Central memory CD8-positive, alpha-beta T cell (primary cell): Measurements from ENCODE around the gene PAFAH1B1.
"Not testable (repeated sequence)": the region's sequence is repeated elsewhere in the genome, so short reads cannot be mapped to it uniquely, and the experiment has no call there.

Experiments
- ATAC-seq: fragments of 150-1000 bp; cut with Tn5 transposase; replicated peaks from 2 replicates; pipeline ENCODE4 v1.10.0; 2022; ENCODE audit warnings: mild to moderate bottlenecking, moderate FRiP score, moderate number of reproducible peaks; ENCODE audit not compliant: poor library complexity, severe bottlenecking; ENCODE audit errors: extremely low read depth
- DNase-seq, 2 donors: peaks; one replicate each; pipeline ENCODE4 v3.0.0; 2021; ENCODE audit warnings: low spot score in 2 of 2
- H3K27ac Mint-ChIP-seq: one replicate; pipeline ENCODE4 v1.8.0; 2022; ENCODE audit warnings: low read depth, mild to moderate bottlenecking, moderate library complexity, mixed read lengths
- H3K27me3 Mint-ChIP-seq: one replicate; pipeline ENCODE4 v1.8.0; 2022; ENCODE audit warnings: mixed read lengths
- H3K36me3 Mint-ChIP-seq: one replicate; pipeline ENCODE4 v1.8.0; 2022; ENCODE audit warnings: mild to moderate bottlenecking, moderate library complexity, mixed read lengths; ENCODE audit not compliant: insufficient read depth
- H3K4me1 Mint-ChIP-seq: one replicate; pipeline ENCODE4 v1.8.0; 2022; ENCODE audit warnings: mixed read lengths
- H3K4me3 Mint-ChIP-seq: one replicate; pipeline ENCODE4 v1.8.0; 2022; ENCODE audit warnings: mild to moderate bottlenecking, moderate library complexity, mixed read lengths
- H3K9me3 Mint-ChIP-seq: one replicate; pipeline ENCODE4 v1.8.0; 2022; ENCODE audit warnings: mixed read lengths

Gene PAFAH1B1

GRCh38 chr17:2592971-2593820, at the start of gene PAFAH1B1:
Gene PAFAH1B1, plus strand, starts transcription at chr17:2593654. Its CDS starts 44,635 bp downstream, at chr17:2638289.
- Mint-ChIP-seq H3K4me3 (peak within 1 kb of the TSS; percentile 87), H3K4me1 (peaks cover 31% of the 10 kb centered on the region)

GRCh38 chr17:2545393-2545792, 48.1 kb upstream of the PAFAH1B1 start:
- ATAC-seq, result no peak
- Mint-ChIP-seq H3K27me3 (no peaks in the 10 kb centered on the region), H3K4me1 (no peaks in the 10 kb centered on the region), H3K4me3 (no peak overlapping the region), H3K36me3 (peaks cover 2% of the 10 kb centered on the region), H3K9me3 (no peaks in the 10 kb centered on the region), H3K27ac (no peak overlapping the region)
- no peak for DNase-seq

More at GRCh38 chr17:2592971-2593820, at the start of gene PAFAH1B1:
- Mint-ChIP-seq H3K9me3 (no peaks in the 10 kb centered on the region), H3K36me3 (peaks cover 13% of the 10 kb centered on the region), H3K27me3 (no peaks in the 10 kb centered on the region), H3K27ac (peak within 1 kb of the TSS; percentile 89)
- DNase-seq (peak; percentile 84 to 93), ATAC-seq (peak; percentile 85)

GRCh38 chr17:2547176-2547575, 46.3 kb upstream of the PAFAH1B1 start:
- DNase-seq (no peak), ATAC-seq (no peak)
- Mint-ChIP-seq H3K4me1 (no peaks in the 10 kb centered on the region), H3K27ac (no peak overlapping the region), H3K27me3 (peaks cover 8% of the 10 kb centered on the region), H3K9me3 (no peaks in the 10 kb centered on the region), H3K36me3 (peaks cover 2% of the 10 kb centered on the region), H3K4me3 (no peak overlapping the region)

- not testable (repeated sequence) for ATAC-seq, H3K4me1 Mint-ChIP-seq, H3K36me3 Mint-ChIP-seq
These were observed 45.4 kb upstream of the PAFAH1B1 start for GRCh38 chr17:2548026-2548425.

GRCh38 chr17:2549392-2550211, 43.9 kb upstream of the PAFAH1B1 start:
- no peaks in the 10 kb centered on the region for H3K9me3 Mint-ChIP-seq

More at GRCh38 chr17:2548026-2548425, 45.4 kb upstream of the PAFAH1B1 start:
- peaks cover 13% of the 10 kb centered on the region for H3K27me3 Mint-ChIP-seq
- DNase-seq, H3K4me3 Mint-ChIP-seq, H3K27ac Mint-ChIP-seq, H3K9me3 Mint-ChIP-seq: not testable (repeated sequence)

GRCh38 chr17:2551493-2551892, 42.0 kb upstream of the PAFAH1B1 start:
- Mint-ChIP-seq H3K4me1 (no peaks in the 10 kb centered on the region), H3K9me3 (no peaks in the 10 kb centered on the region), H3K27me3 (peaks cover 13% of the 10 kb centered on the region), H3K4me3 (no peak overlapping the region), H3K27ac (no peak overlapping the region), H3K36me3 (peaks cover 3% of the 10 kb centered on the region)
- ATAC-seq (no peak), DNase-seq (no peak)

More at GRCh38 chr17:2549392-2550211, 43.9 kb upstream of the PAFAH1B1 start:
- H3K4me1 Mint-ChIP-seq, result no peaks in the 10 kb centered on the region
- no peak for DNase-seq
- H3K27ac Mint-ChIP-seq, result no peak overlapping the region
- H3K27me3 Mint-ChIP-seq, result peaks cover 13% of the 10 kb centered on the region
- peaks cover 2% of the 10 kb centered on the region for H3K36me3 Mint-ChIP-seq
- no peak overlapping the region for H3K4me3 Mint-ChIP-seq
- ATAC-seq, result no peak

GRCh38 chr17:2551928-2552327, 41.5 kb upstream of the PAFAH1B1 start:
- peaks cover 3% of the 10 kb centered on the region for H3K36me3 Mint-ChIP-seq

GRCh38 chr17:2560658-2561057, 32.8 kb upstream of the PAFAH1B1 start:
- ATAC-seq, result no peak
- no peak for DNase-seq
- peaks cover 5% of the 10 kb centered on the region for H3K4me1 Mint-ChIP-seq
- no peaks in the 10 kb centered on the region for H3K9me3 Mint-ChIP-seq
- H3K4me3 Mint-ChIP-seq, result no peak overlapping the region
- H3K27ac Mint-ChIP-seq, result no peak overlapping the region
- peaks cover 22% of the 10 kb centered on the region for H3K27me3 Mint-ChIP-seq
- peaks cover 2% of the 10 kb centered on the region for H3K36me3 Mint-ChIP-seq

More at GRCh38 chr17:2551928-2552327, 41.5 kb upstream of the PAFAH1B1 start:
- H3K9me3 Mint-ChIP-seq, result no peaks in the 10 kb centered on the region
- no peak for ATAC-seq
- no peak for DNase-seq
- no peaks in the 10 kb centered on the region for H3K4me1 Mint-ChIP-seq
- H3K27ac Mint-ChIP-seq, result no peak overlapping the region
- peaks cover 16% of the 10 kb centered on the region for H3K27me3 Mint-ChIP-seq
- no peak overlapping the region for H3K4me3 Mint-ChIP-seq

GRCh38 chr17:2562162-2562858, 31.1 kb upstream of the PAFAH1B1 start:
- Mint-ChIP-seq H3K4me3 (no peak overlapping the region), H3K36me3 (no peaks in the 10 kb centered on the region), H3K9me3 (no peaks in the 10 kb centered on the region), H3K4me1 (peaks cover 5% of the 10 kb centered on the region), H3K27ac (peak overlapping the region; percentile 47), H3K27me3 (peaks cover 15% of the 10 kb centered on the region)
- ATAC-seq (no peak), DNase-seq (no peak)

- peaks cover 3% of the 10 kb centered on the region for H3K4me1 Mint-ChIP-seq
- DNase-seq (no peak), ATAC-seq (no peak)
- H3K4me3 Mint-ChIP-seq, result no peak overlapping the region
- no peaks in the 10 kb centered on the region for H3K9me3 Mint-ChIP-seq
- H3K36me3 Mint-ChIP-seq, result no peaks in the 10 kb centered on the region
- H3K27me3 Mint-ChIP-seq, result peaks cover 8% of the 10 kb centered on the region
- H3K27ac Mint-ChIP-seq, result no peak overlapping the region
These were observed 30.4 kb upstream of the PAFAH1B1 start for GRCh38 chr17:2563061-2563460.

GRCh38 chr17:2563543-2563942, 29.9 kb upstream of the PAFAH1B1 start:
- ATAC-seq (no peak), DNase-seq (no peak)
- no peaks in the 10 kb centered on the region for H3K36me3 Mint-ChIP-seq
- no peak overlapping the region for H3K27ac Mint-ChIP-seq
- no peaks in the 10 kb centered on the region for H3K9me3 Mint-ChIP-seq
- peaks cover 6% of the 10 kb centered on the region for H3K27me3 Mint-ChIP-seq
- H3K4me3 Mint-ChIP-seq, result no peak overlapping the region
- no peaks in the 10 kb centered on the region for H3K4me1 Mint-ChIP-seq

GRCh38 chr17:2564877-2565276, 28.6 kb upstream of the PAFAH1B1 start:
- ATAC-seq (no peak), DNase-seq (no peak)

More at GRCh38 chr17:2564877-2565276, 28.6 kb upstream of the PAFAH1B1 start:
- Mint-ChIP-seq H3K27ac (no peak overlapping the region), H3K27me3 (peaks cover 6% of the 10 kb centered on the region), H3K4me3 (no peak overlapping the region), H3K4me1 (no peaks in the 10 kb centered on the region), H3K36me3 (no peaks in the 10 kb centered on the region), H3K9me3 (no peaks in the 10 kb centered on the region)
